ENCODE data around the gene KCNJ6. TPM values are rescaled to one million over a fixed set of nuclear protein-coding genes. Genes with fewer than 3 reads are reported as not detected.
"Not testable (repeated sequence)": the region's sequence is repeated elsewhere in the genome, so short reads cannot be mapped to it uniquely, and the experiment has no call there.

Gene KCNJ6
- total RNA-seq, 2 experiments from 2014 or later, result not detected

GRCh38 chr21:37927711-37928110 is 11.5 kb upstream of the KCNJ6 start:
- Mint-ChIP-seq H3K27ac (no peak overlapping the region), H3K4me3 (no peak overlapping the region), H3K9me3 (peaks cover 4% of the 10 kb centered on the region), H3K27me3 (peaks cover 1% of the 10 kb centered on the region), H3K36me3 (no peaks in the 10 kb centered on the region), H3K4me1 (ENCODE audit: low read depth) (no peaks in the 10 kb centered on the region)
- ChIA-PET POLR2A (no interaction called here), CTCF (no interaction called here)
- intact Hi-C loops (cut with micrococcal nuclease), result no loop called here
- DNase-seq, result no peak

- no peak for DNase-seq
- Mint-ChIP-seq H3K27ac (no peak overlapping the region), H3K27me3 (peaks cover 19% of the 10 kb centered on the region), H3K9me3 (no peaks in the 10 kb centered on the region), H3K4me3 (no peak overlapping the region), H3K36me3 (no peaks in the 10 kb centered on the region), H3K4me1 (ENCODE audit: low read depth) (no peaks in the 10 kb centered on the region)
- intact Hi-C loops (cut with micrococcal nuclease), result no loop called here
- ChIA-PET CTCF (interaction anchor here (0.6 kb wide), 1 partner anchor 292 kb away, joined by 3 read pairs; no protein-coding TSS in a partner anchor), POLR2A (no interaction called here)
Measured at GRCh38 chr21:37921091-37921490, 4.8 kb upstream of the KCNJ6 start.

GRCh38 chr21:37920302-37920701 is 4.0 kb upstream of the KCNJ6 start:
- H3K4me3 Mint-ChIP-seq; POLR2A ChIA-PET; CTCF ChIA-PET; H3K9me3 Mint-ChIP-seq; H3K4me1 Mint-ChIP-seq (ENCODE audit: low read depth); H3K27ac Mint-ChIP-seq; H3K36me3 Mint-ChIP-seq; intact Hi-C loops (cut with micrococcal nuclease); DNase-seq: not testable (repeated sequence)
- peaks cover 24% of the 10 kb centered on the region for H3K27me3 Mint-ChIP-seq

GRCh38 chr21:37917612-37918011 is 1.4 kb upstream of the KCNJ6 start:
- H3K27ac Mint-ChIP-seq, result no peak overlapping the region
- intact Hi-C loops (cut with micrococcal nuclease), result no loop called here
- CTCF ChIA-PET, result no interaction called here
- no peak overlapping the region for H3K4me3 Mint-ChIP-seq
- H3K36me3 Mint-ChIP-seq, result no peaks in the 10 kb centered on the region
- no peaks in the 10 kb centered on the region for H3K9me3 Mint-ChIP-seq
- peaks cover 3% of the 10 kb centered on the region for H3K4me1 Mint-ChIP-seq (ENCODE audit: low read depth)
- DNase-seq, result no peak
- POLR2A ChIA-PET, result no interaction called here
- peaks cover 40% of the 10 kb centered on the region for H3K27me3 Mint-ChIP-seq

GRCh38 chr21:37915941-37916309 is 332 bp downstream of the KCNJ6 start:
- no peaks in the 10 kb centered on the region for H3K9me3 Mint-ChIP-seq
- ChIA-PET POLR2A (no interaction called here), CTCF (no interaction called here)
- no peaks in the 10 kb centered on the region for H3K36me3 Mint-ChIP-seq
- intact Hi-C loops (cut with micrococcal nuclease), result no loop called here
- H3K27ac Mint-ChIP-seq, result no peak overlapping the region
- no peak overlapping the region for H3K4me3 Mint-ChIP-seq
- peaks cover 3% of the 10 kb centered on the region for H3K4me1 Mint-ChIP-seq (ENCODE audit: low read depth)
- H3K27me3 Mint-ChIP-seq, result peaks cover 47% of the 10 kb centered on the region
- DNase-seq, result no peak

GRCh38 chr21:37915497-37915911 is 753 bp downstream of the KCNJ6 start:
- CTCF ChIA-PET, result no interaction called here
- POLR2A ChIA-PET, result no interaction called here
- no peaks in the 10 kb centered on the region for H3K9me3 Mint-ChIP-seq
- no peaks in the 10 kb centered on the region for H3K36me3 Mint-ChIP-seq
- H3K4me3 Mint-ChIP-seq, result no peak overlapping the region
- DNase-seq, result no peak
- intact Hi-C loops (cut with micrococcal nuclease), result no loop called here
- H3K4me1 Mint-ChIP-seq (ENCODE audit: low read depth), result peaks cover 3% of the 10 kb centered on the region
- no peak overlapping the region for H3K27ac Mint-ChIP-seq
- H3K27me3 Mint-ChIP-seq, result peaks cover 47% of the 10 kb centered on the region

- H3K36me3 Mint-ChIP-seq, result no peaks in the 10 kb centered on the region
- intact Hi-C loops (cut with micrococcal nuclease), result no loop called here
- H3K4me3 Mint-ChIP-seq, result no peak overlapping the region
- no peaks in the 10 kb centered on the region for H3K9me3 Mint-ChIP-seq
- H3K27me3 Mint-ChIP-seq, result peaks cover 40% of the 10 kb centered on the region
- no peak for DNase-seq
- POLR2A ChIA-PET, result no interaction called here
- CTCF ChIA-PET, result no interaction called here
- H3K27ac Mint-ChIP-seq, result no peak overlapping the region
- peaks cover 3% of the 10 kb centered on the region for H3K4me1 Mint-ChIP-seq (ENCODE audit: low read depth)
Measured at GRCh38 chr21:37912616-37913015, 3.6 kb downstream of the KCNJ6 start.

GRCh38 chr21:37909936-37910335 is 6.3 kb downstream of the KCNJ6 start:
- H3K27me3 Mint-ChIP-seq, result peaks cover 23% of the 10 kb centered on the region

GRCh38 chr21:37908691-37909090 is 7.6 kb downstream of the KCNJ6 start:
- Mint-ChIP-seq H3K36me3 (no peaks in the 10 kb centered on the region), H3K27ac (no peak overlapping the region), H3K4me1 (ENCODE audit: low read depth) (no peaks in the 10 kb centered on the region), H3K27me3 (peaks cover 17% of the 10 kb centered on the region), H3K9me3 (no peaks in the 10 kb centered on the region), H3K4me3 (no peak overlapping the region)
- DNase-seq, result no peak
- CTCF ChIA-PET, result no interaction called here
- POLR2A ChIA-PET, result no interaction called here
- intact Hi-C loops (cut with micrococcal nuclease), result no loop called here

More at GRCh38 chr21:37909936-37910335, 6.3 kb downstream of the KCNJ6 start:
- H3K9me3 Mint-ChIP-seq, result no peaks in the 10 kb centered on the region
- no peaks in the 10 kb centered on the region for H3K4me1 Mint-ChIP-seq (ENCODE audit: low read depth)
- no peak overlapping the region for H3K4me3 Mint-ChIP-seq
- DNase-seq, result no peak
- intact Hi-C loops (cut with micrococcal nuclease), result no loop called here
- POLR2A ChIA-PET, result no interaction called here
- H3K27ac Mint-ChIP-seq, result no peak overlapping the region
- CTCF ChIA-PET, result no interaction called here
- no peaks in the 10 kb centered on the region for H3K36me3 Mint-ChIP-seq

GRCh38 chr21:37907076-37907475 is 9.2 kb downstream of the KCNJ6 start:
- H3K4me3 Mint-ChIP-seq, result no peak overlapping the region
- H3K9me3 Mint-ChIP-seq, result no peaks in the 10 kb centered on the region
- DNase-seq, result no peak
- ChIA-PET POLR2A (no interaction called here), CTCF (no interaction called here)
- no peaks in the 10 kb centered on the region for H3K4me1 Mint-ChIP-seq (ENCODE audit: low read depth)
- H3K27ac Mint-ChIP-seq, result no peak overlapping the region
- peaks cover 6% of the 10 kb centered on the region for H3K27me3 Mint-ChIP-seq
- intact Hi-C loops (cut with micrococcal nuclease), result no loop called here
- H3K36me3 Mint-ChIP-seq, result no peaks in the 10 kb centered on the region

- peaks cover 2% of the 10 kb centered on the region for H3K27me3 Mint-ChIP-seq
- no peak for DNase-seq
- intact Hi-C loops (cut with micrococcal nuclease), result no loop called here
- H3K27ac Mint-ChIP-seq, result no peak overlapping the region
- no peaks in the 10 kb centered on the region for H3K36me3 Mint-ChIP-seq
- no peaks in the 10 kb centered on the region for H3K4me1 Mint-ChIP-seq (ENCODE audit: low read depth)
- H3K4me3 Mint-ChIP-seq, result no peak overlapping the region
- H3K9me3 Mint-ChIP-seq, result no peaks in the 10 kb centered on the region
- POLR2A ChIA-PET, result no interaction called here
- CTCF ChIA-PET, result no interaction called here
Measured at GRCh38 chr21:37905291-37905690, 11.0 kb downstream of the KCNJ6 start.

- CTCF ChIA-PET, result no interaction called here
Measured at GRCh38 chr21:37904856-37905255, 11.4 kb downstream of the KCNJ6 start.

GRCh38 chr21:37903396-37903795 is 12.9 kb downstream of the KCNJ6 start:
- Mint-ChIP-seq H3K27ac (no peak overlapping the region), H3K9me3 (no peaks in the 10 kb centered on the region), H3K27me3 (no peaks in the 10 kb centered on the region), H3K4me1 (ENCODE audit: low read depth) (no peaks in the 10 kb centered on the region), H3K4me3 (no peak overlapping the region), H3K36me3 (no peaks in the 10 kb centered on the region)
- POLR2A ChIA-PET, result no interaction called here
- DNase-seq, result no peak
- CTCF ChIA-PET, result no interaction called here
- intact Hi-C loops (cut with micrococcal nuclease), result no loop called here

More at GRCh38 chr21:37904856-37905255, 11.4 kb downstream of the KCNJ6 start:
- intact Hi-C loops (cut with micrococcal nuclease), result no loop called here
- Mint-ChIP-seq H3K4me3 (no peak overlapping the region), H3K27ac (no peak overlapping the region), H3K27me3 (peaks cover 2% of the 10 kb centered on the region), H3K4me1 (ENCODE audit: low read depth) (no peaks in the 10 kb centered on the region), H3K9me3 (no peaks in the 10 kb centered on the region), H3K36me3 (no peaks in the 10 kb centered on the region)
- DNase-seq, result no peak
- POLR2A ChIA-PET, result no interaction called here

- intact Hi-C loops (cut with micrococcal nuclease), result no loop called here
- POLR2A ChIA-PET, result no interaction called here
- no peak overlapping the region for H3K4me3 Mint-ChIP-seq
Measured at GRCh38 chr21:37899146-37899545, 17.1 kb downstream of the KCNJ6 start.

More at GRCh38 chr21:37899146-37899545, 17.1 kb downstream of the KCNJ6 start:
- Mint-ChIP-seq H3K27me3 (peaks cover 3% of the 10 kb centered on the region), H3K36me3 (no peaks in the 10 kb centered on the region), H3K4me1 (ENCODE audit: low read depth) (no peaks in the 10 kb centered on the region), H3K9me3 (no peaks in the 10 kb centered on the region), H3K27ac (no peak overlapping the region)
- DNase-seq, result no peak
- CTCF ChIA-PET, result no interaction called here
